DMS 273 (cell line): ENCODE results near the gene TPBG.
"Not testable (repeated sequence)": the region's sequence is repeated elsewhere in the genome, so short reads cannot be mapped to it uniquely, and the experiment has no call there.

Experiments
- DNase-seq: peaks from one replicate; lab custom pipeline; 2025; ENCODE audit not compliant: unreplicated experiment; lab: John Stamatoyannopoulos, UW

TPBG gene

DNA sequence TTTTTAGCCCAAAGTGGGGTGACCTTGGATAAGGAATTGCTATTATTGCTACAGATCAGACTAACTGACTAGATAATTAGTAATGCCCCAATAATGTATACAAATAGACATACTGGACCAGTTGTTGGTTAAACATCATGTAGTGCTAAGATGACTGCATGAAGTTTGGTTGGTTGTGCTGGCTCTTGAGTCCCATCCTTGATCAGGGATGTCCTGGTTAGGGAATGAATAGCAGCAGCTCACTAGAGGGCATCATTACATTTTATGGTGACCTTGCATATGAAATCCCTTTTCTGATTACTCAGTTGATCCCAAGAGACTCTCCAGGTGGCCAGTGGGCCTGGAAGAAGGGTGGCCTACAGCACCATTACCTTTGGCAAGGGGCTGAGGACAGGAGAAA lies 10.9 kb downstream of the TPBG start:
- no peak for DNase-seq

DNA sequence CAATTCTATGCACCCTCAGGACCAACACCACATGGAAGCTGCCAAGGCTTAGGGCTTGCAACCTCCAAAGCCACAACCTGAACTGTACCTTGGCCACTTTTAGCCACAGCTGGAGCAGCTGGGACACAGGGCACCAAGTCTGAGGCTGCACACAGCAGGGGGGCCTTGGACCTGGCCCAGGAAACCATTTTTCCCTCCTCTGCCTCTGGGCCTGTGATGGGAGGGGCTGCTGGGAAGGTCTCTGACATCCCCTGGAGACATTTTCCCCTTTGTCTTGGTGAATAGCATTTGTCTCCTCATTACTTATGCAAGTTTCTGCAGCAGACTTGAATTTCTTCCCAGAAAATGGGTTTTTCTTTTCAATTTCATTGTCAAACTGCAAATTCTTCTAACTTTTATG lies 13.0 kb downstream of the TPBG start:
- DNase-seq, result no peak

DNA sequence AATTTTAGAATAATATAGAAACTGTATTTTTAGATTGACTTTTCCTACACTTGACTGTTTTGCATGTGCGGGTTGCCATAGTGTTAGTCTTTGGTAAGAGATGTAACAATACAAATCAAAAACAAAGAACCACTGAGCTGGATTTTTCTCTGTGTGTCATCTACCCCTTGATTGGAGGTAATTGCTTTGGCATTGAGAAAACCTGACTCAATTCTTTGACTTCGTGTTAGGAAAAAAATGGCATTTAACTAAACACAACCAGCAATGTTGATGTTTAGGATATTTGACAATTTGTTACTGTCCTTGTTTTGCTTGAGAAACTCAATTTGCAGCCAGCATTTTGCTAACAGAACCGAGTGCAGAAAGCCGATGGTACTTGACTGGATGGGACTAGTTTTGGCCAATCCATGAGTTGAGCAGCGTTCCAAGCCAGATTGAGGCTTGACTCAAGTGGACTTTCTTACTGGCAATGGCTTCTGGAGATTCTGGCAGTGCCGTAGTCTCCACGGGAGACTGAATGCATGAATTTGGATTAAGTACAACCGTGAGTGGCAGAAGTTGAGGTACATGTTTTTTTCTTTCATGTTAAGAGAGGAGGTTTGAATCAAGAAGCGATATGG lies 17.1 kb downstream of the TPBG start:
- DNase-seq, result no peak

DNA sequence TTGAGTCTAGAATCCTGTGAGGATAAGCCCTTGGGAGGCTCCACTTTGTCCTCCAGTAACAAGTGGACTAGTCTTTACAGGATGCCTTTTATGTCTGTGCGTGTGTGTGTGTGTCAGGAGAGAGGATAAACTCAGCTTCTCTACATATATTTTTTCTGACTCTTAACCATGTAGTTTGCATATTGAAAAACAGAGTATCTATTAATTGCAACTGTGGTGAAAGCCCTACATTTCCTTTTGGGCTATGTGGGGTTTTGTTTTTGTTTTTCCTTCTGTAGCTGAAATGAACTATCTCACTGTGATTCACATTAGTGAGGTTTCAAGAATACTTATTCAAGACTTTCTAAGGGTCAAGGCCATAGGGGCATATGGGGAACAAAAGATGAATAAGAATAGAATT lies 17.7 kb downstream of the TPBG start:
- DNase-seq, result no peak

DNA sequence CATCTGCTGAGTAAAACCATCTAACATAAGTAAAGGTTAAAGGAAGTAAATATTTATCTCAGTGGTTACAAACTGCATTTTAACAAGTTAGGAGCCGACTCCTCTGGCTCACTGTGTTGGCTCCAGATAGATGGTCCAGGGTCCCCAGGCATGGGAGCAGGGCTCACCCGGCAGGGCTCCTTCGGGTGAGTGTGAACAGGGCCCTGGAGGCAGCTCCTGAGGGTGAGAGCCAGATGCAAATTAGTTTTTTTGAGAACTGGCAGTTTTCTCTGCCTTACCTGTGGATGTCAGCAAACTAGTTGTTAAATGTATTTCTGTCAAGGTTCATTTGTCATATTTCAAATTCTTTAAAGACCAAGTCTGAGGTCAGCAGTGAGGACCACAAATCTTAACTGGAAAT lies 21.5 kb downstream of the TPBG start:
- no peak for DNase-seq

DNA sequence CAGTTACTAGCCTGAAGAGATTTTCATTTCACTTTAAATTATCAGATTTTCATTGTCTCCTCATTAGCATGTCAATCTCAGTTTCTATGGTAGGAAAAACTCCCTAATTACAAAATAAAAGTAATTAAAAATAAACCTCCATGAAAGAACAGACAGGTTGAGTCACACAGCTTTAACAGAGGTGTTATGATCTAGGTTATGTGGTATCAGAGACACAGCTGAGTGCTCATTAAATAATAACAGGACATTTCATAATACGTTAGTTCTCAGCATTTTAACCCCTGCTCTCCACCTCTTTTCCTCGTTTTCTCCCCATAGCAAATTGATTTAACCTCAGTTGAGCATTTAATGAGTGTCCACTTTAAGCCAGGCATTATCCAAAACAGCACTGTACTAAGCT lies 21.9 kb downstream of the TPBG start:
- DNase-seq, result no peak

DNA sequence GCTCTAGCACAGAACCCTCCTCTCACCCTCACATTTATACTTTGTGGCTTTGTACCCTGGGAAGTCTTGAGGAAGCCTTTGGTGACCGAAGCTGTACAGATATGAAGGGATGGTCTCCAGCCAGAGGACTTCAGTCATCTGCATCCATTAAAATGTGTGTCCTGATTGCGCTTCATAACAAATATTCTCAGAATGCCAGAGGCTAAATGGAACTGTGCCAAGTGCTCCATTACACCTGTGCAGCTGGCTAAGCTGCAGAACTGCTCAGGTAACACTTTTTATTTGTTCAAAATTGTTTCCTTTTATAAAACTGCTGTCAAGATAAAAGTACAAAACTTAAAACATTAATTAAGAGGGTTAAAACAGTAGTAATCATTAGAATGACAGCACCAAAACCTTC lies 22.3 kb downstream of the TPBG start:
- no peak for DNase-seq

DNA sequence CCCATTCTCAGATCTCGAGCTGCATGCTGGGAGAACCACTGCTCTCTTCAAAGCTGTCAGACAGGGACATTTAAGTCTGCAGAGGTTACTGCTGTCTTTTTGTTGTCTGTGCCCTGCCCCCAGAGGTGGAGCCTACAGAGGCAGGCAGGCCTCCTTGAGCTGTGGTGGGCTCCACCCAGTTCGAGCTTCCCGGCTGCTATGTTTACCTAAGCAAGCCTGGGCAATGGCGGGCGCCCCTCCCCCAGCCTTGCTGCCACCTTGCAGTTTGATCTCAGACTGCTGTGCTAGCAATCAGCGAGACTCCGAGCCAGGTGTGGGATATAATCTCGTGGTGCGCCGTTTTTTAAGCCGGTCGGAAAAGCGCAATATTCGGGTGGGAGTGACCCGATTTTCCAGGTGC lies 31.2 kb downstream of the TPBG start:
- not testable (repeated sequence) for DNase-seq

DNA sequence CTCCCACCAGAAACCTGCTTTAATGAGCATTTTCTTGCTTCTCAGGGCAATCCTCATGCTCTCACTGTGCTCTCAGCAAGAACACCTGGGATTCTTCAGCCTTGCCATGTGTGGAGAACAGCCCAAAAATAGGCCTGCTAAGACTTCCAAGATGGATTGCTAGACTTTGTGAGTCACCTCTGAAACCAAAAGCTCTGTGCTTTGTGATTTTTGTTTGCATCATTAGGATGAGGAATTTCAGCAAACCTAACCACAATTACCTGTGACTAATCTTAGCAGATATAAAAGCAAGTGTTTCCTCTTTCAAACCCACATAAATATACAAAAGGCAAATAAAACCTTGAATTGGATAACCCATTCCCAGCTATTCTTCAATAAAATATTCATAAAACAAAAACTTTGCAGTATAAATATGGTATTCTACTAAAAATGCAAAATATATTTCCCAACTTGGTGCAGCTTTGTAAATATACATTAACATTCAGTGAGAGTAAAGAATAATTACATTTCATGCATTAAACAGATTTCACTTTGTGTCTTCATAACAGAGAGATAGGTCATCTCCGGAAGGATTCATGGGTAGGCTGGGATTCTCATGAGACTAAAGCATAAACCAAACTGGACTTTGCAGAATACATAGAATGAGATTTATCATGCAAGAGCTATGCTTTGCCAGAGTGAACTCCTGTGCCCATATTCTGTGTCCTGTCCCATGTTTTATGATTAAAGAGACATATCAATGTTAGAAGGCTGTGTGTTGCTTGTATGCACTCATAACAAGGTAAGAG lies 33.5 kb downstream of the TPBG start:
- no peak for DNase-seq

DNA sequence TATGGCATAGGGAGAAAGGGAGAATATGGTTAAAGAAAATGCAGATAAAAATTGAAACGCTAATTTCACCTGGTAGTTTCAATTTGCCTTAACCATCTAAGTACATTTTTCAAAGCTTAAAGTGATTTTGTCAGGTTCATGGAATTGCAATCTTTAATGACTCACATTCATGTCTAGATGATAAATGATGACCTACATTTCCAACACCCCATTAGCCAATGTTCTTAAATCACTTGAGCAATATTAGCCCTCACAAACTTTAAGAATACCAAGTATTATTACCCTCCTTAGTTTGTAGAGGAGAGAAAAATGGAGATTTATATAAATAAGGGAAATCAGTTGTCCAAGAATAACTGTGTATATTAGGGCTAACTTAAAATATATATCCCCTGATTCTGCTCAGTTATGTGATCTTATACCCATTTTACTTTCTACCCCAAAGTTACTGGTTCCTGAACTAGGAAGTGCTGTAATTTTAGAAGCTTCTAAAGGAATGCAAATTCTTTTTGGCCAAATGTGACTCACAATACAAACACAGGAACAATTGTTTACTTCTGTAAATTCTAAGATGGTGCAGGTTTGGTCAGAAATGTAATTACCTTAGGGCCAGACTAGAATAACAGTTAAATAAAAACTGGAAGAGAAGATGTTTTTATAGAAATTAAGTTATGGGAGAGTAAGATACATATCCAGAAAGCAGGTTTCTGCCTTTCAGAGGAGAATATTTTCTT lies 34.5 kb downstream of the TPBG start:
- DNase-seq, result no peak

DNA sequence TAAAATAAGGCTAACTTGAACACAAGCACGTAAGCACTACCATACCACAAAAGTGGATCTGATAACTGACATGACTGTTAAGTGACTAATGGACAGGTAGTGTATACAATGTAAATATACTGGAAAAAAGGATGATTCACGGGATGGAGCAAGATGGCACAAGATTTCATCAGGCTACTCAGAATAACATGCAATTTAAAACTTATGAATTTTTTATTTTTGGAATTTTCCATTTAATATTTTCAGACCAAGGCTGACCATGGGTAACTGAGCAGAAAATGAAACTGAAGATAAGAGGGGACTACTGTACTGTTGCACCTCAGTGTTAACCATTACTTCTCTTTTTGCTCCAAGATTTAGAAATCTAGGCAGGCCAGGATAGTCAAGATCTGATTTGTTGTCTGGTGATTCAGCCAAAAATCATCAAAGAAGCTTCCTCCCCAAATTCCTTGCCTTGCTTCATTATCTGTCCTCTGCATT lies 45.4 kb downstream of the TPBG start:
- no peak for DNase-seq

DNA sequence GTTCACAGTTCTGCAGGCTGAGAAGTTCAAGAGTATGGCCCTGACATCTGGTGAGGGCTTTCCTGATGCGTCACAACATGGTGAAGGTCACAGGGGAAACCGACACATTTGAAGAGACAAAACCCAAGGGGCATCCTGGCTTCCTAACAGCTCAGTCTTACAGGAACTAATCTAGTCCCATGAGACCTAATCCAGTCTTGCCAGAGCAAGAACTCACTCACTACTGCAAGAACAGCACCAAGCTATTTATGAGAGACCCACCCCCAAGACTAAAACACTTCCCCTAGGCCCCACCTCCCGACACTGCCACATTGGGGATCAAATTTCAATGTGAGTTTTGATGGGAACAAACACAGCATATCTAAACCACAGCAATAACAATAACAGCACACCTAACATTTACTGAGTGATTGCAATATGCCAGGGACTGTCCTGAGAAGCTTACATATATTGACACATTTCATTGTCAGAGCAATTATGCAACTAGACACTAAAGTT lies 46.6 kb downstream of the TPBG start:
- DNase-seq, result no peak

DNA sequence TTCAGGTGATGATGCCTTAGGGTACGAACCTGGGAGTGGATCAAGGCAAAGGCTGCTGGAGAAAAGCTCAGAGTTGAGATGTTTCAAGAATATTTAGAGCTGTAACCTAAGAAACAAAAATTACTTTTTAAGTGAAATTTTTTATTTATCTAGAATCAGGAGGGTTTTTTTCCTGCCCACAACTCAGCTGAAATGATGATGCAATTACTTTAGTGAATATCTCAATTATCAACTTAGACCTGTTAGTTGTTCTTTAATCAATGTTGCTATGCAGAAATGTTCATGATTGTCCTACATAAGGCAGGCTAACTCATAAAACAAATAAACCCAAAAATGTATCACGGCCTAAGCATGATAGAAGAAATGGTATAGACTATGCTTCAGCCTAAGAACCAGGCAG lies 50.3 kb downstream of the TPBG start:
- no peak for DNase-seq

DNA sequence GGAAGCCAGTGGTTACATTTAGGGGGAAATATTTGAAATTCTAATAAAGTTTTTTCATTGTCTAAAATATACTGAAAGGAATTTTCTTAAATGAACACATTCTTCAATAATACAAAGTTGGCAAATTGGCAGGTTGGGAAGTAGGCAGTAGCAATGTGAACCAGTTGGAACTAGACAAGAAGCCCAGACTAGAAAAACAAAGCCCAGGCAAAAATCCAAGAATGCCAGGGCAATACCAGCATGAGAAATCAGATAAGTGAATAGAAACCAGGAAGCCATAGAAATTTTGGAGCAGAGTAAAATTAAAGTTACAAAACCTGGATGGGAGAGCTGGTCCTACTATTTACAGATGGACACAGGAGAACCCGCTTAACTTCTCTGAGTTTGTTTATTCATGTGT lies 52.2 kb downstream of the TPBG start:
- no peak for DNase-seq

DNA sequence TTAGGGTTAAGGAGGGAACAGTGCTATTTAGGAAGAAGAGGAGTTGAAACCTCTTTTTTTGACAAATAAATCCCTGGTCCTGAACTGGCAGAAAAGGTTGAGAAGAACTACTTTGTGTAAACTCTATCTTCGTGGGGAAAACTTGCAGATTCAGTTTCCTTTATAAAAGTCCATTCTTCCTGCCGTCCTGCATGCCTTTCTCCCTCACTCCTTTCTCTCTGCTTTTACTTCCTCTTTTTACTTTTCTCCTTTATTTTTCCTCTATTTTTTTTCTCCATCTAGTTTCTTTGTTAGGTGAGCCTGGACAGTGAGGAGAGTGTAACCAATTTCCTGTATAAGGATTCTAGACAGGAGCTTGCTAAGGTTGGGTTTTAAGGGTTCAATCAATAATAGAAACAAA lies 52.7 kb downstream of the TPBG start:
- DNase-seq, result no peak
